ENCODE data around the gene CERS1. TPM values are rescaled to one million over a fixed set of nuclear protein-coding genes. Genes with fewer than 3 reads are reported as not detected.

Gene CERS1, protein sequence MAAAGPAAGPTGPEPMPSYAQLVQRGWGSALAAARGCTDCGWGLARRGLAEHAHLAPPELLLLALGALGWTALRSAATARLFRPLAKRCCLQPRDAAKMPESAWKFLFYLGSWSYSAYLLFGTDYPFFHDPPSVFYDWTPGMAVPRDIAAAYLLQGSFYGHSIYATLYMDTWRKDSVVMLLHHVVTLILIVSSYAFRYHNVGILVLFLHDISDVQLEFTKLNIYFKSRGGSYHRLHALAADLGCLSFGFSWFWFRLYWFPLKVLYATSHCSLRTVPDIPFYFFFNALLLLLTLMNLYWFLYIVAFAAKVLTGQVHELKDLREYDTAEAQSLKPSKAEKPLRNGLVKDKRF
- 1 to 10 TPM; 5.1 to 5.6 (median 5.2) TPM for polyA plus RNA-seq (ENCODE audit: insufficient read length in 3 of 3)

DNA sequence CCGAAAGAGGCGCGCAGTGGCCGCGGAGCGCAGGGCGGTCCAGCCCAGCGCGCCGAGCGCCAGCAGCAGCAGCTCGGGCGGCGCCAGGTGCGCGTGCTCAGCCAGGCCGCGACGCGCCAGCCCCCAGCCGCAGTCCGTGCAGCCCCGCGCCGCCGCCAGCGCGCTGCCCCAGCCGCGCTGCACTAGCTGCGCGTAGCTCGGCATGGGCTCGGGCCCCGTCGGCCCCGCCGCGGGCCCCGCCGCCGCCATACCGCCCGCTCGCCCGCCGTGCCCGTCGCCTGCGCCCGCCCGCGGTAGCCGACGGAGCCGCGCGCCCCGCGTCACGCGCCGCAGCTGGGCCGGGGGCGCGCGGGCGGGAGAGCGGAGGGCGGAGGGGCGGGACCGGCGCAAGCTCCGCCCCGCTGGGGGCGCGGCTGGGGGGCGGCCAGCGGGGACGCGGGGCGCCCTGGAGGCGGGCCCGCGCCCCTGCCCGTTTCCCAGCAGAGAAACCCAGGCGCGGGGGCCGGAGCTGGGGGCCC is at the start of gene CERS1:
TSS of gene CERS1 (minus strand) at position 335 of the 518 bp plus-strand sequence. CDS start at position 249, 86 bp downstream.
- no peak for DNase-seq (ENCODE audit: low read depth in 3 of 3, low spot score in 2 of 3)

DNA sequence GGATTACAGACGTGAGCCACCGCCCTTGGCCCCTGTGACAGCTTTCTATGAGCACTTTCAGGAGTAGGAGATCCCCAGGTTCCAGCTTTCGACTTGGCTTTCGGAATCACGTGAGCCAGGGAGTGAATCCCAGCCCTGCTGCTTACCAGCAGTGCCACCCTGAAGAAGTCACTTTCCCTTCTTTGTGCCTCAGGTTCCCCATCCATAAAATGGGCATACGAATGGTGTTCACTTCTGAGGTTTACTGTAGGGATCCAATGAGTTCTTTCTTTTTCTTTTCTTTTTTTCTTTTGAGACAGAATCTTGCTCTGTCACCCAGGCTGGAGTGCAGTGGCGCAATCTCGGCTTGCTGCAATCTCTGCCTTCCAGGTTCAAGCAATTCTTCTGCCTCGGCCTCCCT is 49.3 kb upstream of the CERS1 start:
- DNase-seq (ENCODE audit: low read depth in 3 of 3, low spot score in 2 of 3), result no peak

DNA sequence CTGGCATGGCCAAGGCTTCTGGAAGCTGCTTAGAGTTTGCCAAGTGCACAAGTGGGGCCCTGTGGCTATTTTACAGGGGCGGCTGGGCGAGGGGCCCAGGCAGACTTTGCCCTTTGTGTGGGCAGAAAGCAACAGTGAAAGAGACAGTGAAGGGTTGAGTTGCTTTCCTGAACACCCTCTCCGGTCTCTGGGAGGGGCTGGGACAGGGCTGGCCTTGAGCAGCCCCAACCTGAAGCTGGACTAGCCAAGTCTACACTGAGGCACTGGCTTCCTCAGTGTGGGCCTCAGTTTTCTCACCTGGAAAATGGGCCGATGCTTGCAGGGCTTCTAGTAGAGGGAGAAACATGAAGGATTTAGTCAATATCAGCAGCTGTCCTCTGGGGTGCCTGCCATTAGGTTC is 47.5 kb upstream of the CERS1 start:
- no peak for DNase-seq (ENCODE audit: low read depth in 3 of 3, low spot score in 2 of 3)

DNA sequence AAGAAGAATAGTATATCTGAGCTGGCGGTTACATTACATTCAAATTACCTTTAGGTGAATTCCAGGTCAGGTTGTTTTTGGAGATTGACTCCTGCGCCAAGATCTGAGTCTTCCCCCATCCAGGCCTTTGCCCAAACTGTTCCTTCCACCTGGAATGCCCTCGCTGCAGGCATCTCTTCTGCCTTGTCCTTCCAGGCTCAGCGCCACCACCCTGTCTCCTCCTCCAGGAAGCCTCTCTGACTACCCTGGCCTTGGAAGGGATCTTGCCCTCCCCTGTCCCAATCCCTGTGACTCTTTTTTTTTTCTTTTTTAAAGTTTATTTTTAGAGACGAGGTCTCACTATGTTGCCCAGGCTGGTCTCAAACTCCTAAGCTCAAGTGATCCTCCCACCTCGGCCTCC is 46.7 kb upstream of the CERS1 start:
- DNase-seq (ENCODE audit: low read depth in 3 of 3, low spot score in 2 of 3), result no peak

DNA sequence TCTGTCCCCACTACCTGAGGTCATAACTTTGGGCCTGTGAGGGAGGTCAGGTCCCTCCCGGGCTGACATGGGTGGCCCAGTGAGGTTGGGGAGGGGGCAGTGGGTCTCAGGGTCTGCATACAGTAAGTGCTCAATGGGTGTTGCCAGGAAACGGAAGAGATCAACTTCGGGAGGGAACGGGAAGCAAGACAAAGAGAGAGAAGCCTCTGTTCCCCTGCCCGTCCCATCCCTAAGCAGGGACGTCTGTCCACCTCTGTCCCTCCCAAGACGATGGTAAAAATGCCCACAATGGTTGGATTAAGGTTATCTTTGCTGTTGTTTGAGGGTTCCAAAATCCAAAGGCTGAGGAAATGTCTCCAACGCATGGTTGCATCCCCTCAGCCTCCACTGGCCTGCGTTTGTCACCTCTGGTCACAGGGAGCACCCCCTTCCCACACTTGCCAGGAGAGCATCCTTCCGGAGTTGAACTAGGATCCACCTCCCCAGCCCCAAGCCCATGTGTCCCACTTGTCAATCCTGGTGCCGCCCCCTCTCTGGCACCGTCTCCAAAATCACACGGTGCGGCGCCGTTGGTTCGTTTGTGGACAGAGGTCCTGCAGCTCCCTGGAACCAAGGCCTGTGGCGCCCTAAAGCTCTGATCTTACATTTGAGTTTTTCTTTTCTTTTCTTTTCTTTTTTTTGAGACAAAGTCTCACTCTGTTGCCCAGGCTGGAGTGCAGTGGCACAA is 45.8 kb upstream of the CERS1 start:
- no peak for DNase-seq (ENCODE audit: low read depth in 3 of 3, low spot score in 2 of 3)

DNA sequence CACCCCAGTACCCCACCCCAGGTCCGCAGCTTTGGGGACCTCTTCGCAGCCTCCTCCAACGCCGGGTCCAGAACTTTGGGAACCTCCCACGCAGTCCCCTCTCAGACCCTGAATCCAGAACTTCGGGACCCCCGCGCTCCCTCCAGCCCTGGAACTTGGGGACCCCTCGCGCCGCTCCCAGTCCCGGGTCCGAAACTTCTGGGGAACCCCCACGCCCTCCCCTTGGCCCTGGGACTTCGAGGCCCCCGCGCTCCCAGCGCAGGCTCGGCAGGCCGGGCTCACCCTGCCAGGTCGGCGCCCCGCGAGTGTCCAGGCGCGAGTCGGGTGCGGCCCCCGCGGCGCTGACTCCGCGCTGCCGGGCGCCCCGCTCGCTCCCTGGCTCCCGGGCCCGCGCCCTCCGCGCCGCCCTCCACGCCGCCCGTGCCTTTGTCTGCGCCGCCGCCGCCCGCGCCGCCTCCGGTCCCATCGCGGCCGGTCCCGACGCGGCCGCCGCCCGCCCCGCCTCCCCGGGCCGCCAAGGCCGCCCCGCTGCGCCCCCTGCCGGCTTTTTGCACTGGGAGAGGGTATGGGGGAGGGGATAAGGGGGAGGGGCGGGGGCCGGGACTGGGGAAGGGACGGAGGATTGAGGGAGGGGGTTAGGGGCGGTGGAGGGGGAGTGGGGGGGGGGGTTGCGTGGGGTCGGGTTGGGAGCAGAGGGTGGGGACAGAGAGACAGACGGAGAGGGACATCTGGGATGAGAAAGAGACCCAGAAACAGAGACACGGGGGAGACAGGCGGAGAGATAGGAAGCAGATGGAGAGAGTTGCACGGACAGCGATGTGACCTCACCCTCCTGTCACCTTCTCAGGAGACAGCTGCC is 45.0 kb upstream of the CERS1 start, which contains the start of gene HOMER3:
TSS of gene HOMER3 (minus strand) at position 449 of the 859 bp plus-strand sequence. CDS start 2,235 bp downstream, outside the sequence.
- no peak for DNase-seq (ENCODE audit: low read depth in 3 of 3, low spot score in 2 of 3)

DNA sequence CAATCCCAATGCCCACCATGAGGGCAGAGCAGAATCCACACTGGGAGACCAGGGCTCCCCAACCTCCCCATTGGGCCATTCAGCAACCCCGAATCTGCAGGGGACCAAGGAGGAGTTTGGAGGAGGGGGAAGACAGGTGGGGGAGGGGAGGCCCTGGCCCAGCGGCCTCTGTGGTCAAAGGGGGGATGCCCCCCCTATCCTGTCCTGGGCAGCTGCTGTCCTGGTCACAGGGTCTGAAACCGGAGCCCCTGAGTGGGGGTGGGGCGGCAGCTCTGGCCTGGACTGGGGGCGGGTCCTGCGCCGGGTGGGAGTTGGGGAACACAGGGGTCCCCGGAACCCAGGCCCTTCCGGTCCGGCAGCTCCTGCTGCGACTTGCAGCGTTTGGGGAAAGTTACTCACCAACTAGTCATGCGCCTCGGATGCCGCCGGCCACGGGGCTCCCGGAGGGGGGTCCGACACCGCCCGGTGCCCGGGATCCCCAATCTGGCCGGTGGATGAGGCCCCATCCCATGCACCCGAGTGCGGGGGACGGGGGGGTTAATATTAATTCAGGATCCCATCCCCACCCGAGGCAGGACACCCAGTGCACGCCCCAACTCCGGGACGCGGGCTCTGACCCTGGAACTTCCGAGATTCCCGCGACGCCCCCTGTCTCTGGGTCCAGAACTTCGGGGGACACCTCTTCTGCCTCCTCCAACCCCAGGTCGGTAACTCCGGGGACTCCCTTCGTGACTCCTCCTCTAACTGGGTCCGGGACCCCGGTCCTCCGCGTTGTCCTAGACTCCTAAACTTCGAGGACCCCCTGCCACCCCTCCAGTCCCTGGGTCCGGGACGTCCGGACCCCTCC is 44.2 kb upstream of the CERS1 start:
- DNase-seq (ENCODE audit: low read depth in 3 of 3, low spot score in 2 of 3), result peak in 1 of 3 donors; percentile 62

DNA sequence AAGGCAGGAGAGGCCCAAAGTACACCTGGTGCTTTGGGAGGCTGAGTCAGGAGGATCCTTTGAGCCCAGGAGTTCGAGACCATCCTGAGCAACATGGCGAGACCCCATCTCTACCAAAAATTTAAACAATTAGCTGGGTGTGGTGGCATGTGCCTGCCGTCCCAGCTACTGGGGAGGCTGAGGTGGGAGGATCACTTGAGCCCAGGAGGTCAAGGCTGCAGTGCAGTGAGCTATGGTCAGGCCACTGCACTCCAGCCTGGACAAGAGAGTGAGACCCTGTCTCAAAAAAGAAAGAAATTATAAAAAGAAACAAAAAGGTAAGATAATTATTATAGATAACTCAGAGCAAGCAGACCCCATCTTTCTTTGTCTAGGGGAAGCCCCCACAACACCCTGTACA is 43.2 kb upstream of the CERS1 start:
- no peak for DNase-seq (ENCODE audit: low read depth in 3 of 3, low spot score in 2 of 3)

DNA sequence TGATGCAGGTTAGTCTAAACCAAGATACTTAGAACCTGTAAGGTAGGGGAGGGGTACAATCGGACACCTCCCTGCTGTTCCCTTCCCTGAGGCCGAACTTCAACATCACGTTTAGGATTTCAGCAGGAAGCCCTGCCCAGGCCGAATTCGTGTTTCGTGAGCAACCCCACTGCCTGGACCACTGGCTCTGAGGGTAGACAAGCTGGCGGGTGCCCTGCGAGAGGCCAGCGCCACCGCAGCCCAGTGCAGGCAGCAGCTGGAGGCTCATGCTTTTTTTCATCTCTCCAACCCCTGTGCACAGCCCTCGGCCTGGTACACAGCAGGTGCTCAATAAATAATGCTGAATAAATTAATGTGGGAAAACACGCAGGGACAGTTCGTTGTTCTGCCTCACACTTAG is 37.3 kb upstream of the CERS1 start:
- no peak for DNase-seq (ENCODE audit: low read depth in 3 of 3, low spot score in 2 of 3)

DNA sequence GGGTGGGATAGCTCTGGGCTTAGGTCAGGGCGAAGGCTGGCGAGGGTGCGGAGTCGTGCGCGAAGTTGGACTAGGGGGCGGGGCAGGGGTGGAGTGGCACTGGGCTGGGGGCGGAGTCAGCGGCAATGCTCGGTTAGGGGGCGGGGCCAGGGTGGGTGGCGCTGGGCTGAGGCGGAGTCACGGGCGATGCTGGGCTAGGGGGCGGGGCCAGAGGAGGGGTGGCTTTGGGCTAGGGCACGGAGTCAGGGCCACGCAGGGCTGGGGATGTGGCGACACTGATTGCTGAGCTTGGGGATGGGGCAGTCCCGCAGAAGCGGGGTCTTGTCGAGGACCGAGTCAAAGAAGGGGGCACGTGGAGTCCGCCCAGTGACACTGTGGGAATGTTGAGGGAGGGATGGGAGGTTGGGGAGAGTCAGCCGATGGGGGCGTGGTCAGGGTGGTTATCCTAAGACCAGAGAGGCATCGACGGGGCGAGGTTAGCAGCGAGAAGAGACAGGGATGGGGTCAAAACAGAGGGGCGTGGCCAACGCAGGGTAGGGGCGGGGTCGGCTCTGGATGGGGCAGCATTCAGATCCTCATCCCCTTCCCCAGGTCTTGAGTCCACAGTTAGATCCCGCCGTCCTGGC is 36.4 kb upstream of the CERS1 start:
- DNase-seq (ENCODE audit: low read depth in 3 of 3, low spot score in 2 of 3), result no peak

DNA sequence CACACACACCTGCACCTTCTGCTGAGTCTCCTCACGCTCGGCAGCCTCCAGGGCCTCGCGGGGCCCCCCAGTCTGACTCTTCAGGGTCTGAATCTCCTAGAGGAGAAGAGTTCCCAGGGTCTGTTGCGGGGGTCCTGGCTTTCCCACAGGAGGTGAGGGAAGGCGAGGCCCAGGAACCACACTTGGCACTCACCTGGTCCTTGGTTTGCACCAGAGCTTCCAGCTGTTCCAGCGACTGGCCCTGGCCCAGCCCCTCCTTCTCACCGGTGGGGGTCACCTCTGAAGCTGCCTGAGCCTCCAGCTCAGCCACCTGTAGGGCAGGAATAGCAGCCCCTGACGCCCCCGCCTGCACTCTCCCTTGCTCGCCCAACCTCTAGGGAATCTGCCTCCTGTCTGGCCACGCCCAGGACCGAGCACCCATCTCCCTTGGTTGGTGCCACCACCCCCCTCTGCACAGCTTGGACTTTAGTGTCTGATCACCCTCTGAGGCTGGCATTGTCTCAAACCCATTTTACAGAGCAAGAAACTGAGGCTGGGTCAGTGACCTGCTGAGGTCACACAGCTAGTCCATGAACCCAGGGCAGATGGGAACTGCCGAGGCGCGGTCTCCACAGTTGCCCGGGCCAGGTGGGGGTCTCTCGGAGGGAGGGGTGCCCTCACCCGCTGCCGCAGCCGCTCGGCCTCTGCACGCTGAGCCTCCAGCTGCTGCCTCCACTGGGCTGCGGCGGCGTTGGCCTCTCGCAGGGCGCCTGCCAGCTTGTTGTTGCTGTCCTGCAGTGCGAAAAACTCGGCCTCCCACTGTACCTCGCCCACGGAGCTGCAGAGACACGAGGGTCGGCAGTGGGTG is 35.6 kb upstream of the CERS1 start:
- no peak for DNase-seq (ENCODE audit: low read depth in 3 of 3, low spot score in 2 of 3)

DNA sequence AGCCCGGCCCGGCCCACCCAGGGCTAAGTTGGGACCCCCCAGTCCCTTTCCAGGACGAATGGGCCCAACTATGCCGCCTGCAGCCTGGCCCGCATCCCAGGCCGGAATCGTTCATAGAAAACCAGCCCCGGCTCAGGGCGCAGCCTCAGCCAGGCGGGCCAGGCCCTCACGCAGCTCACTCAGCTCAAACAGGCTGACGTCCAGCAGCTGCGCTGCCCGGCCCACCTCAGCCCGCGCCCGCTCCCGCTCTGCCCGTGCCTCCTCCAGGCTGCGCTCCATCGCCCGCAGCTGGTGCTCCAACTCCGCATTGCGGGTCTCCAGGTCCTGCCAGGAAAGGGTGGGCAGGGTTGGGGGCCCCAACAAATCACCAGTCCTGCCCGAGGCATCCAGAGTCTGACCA is 33.4 kb upstream of the CERS1 start:
- no peak for DNase-seq (ENCODE audit: low read depth in 3 of 3, low spot score in 2 of 3)

DNA sequence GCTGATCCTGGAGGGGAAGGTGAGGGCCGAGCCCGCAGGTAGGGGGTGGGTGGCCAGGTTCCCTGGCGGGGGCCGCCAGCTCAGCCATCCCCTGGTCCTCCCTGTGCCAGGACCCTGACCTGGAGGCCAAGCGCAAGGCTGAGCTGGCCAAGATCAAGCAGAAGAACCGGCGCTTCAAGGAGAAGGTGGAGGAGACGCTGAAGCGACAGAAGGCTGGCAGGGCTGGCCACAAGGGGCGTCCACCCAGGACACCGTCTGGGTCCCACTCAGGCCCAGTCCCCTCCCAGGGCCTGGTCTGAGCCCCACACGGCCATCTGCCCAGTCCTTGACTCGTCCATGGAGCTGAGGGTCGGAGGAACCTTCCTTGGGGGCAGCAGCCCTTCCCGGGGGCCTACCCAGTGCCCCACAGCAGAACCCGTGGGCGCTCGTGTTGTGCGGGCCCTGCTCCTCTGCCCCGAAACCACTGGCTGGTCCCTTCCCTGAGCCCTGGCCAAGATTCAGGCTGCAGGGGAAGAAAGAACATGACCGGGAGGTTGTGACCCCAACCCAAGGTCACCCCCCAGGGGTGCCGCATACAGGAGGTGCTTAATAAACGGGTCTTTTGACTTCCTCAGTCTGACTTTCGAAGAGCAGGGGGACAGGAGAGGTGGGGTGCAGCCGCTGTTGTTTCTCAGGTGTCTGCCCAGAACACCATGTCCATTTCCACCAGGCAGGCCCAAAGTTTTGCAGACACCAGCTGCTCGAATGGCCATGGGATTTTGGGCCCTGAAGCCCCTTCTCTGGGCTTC is 32.3 kb upstream of the CERS1 start:
- DNase-seq (ENCODE audit: low read depth in 3 of 3, low spot score in 2 of 3), result no peak

DNA sequence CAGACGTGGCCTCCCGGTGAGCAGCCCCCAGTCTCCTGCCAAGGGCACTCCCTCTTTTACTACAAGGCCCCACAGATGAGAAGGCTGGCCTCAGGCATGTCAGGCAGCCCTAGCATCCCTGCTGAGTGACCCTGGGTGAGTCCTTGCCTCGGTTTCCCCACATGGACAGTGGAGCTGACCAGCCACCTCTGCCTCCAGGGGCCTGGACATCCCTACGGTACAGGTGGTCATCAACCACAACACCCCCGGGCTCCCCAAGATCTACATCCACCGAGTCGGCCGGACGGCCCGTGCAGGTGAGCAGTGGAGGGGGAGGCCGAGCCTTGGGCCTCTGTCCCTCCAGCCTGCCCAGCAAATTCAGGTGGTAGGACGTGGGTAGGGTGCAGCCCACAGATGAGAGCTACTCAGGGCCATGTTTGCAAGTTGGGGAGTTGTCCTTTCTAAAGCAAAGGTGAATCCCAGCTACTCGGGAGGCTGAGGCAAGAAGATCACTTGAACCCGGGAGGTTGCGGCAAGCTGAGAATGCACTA is 28.8 kb upstream of the CERS1 start:
- no peak for DNase-seq (ENCODE audit: low read depth in 3 of 3, low spot score in 2 of 3)

DNA sequence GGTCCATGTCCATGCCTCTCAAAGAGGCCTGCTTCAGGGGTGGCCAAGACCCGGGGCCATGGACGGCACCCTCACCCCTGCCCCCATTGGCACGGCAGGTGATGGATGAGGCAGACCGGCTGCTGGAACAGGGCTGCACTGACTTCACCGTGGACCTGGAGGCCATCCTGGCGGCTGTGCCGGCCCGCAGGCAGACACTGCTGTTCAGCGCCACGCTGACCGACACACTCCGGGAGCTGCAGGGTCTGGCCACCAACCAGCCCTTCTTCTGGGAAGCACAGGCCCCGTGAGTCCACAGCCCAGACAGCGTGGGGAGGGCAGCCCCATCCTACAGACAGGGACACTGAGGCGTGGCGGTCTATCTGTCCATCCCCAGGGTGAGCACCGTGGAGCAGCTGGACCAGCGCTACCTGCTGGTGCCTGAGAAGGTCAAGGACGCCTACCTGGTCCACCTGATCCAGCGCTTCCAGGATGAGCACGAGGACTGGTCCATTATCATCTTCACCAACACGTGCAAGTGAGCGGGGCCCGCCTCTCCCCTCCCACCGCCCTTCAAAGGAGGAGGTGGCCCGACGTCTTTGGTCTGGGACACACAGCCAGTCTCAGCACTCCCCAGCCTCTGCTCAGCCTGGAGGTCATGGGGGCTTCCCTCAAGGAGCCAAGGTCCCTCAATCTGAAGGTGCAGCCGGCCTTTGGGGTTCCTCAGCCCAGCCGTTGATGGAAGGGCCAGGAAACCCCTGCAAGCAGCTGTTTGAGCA is 26.4 kb upstream of the CERS1 start:
- DNase-seq (ENCODE audit: low read depth in 3 of 3, low spot score in 2 of 3), result no peak

DNA sequence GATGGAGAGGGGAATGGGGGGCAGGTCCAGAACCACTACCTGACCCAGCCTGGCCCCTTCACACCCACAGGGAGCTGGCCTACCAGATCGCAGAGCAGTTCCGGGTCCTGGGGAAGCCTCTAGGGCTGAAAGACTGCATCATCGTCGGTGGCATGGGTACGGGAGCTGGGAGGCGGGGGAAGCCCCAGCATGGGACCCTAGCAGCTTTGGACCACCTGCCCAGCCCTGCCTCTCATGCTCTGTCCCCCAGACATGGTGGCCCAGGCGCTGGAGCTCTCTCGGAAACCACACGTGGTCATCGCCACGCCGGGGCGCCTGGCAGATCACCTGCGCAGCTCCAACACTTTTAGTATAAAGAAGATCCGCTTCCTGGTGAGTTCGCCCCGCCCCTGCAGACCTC is 25.6 kb upstream of the CERS1 start:
- DNase-seq (ENCODE audit: low read depth in 3 of 3, low spot score in 2 of 3), result no peak

DNA sequence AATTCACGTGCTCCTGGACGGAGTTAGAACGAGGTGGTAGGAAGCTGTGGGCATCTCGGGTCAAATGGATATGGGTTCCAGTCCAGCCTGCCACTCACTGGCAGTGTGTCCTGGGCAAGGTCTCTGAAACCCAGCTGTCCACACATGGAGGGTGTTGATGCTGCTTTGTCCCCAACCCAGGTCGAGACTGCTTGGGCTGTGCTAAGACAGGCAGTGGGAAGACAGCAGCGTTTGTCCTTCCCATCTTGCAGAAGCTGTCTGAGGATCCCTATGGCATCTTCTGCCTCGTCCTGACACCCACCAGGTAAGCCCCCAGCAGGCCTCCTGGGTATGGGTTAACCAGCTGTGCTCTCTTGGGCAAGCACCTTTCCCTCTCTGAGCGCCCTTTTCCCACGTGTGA is 24.4 kb upstream of the CERS1 start:
- no peak for DNase-seq (ENCODE audit: low read depth in 3 of 3, low spot score in 2 of 3)

Data from right renal cortex interstitium (tissue), 3 donors.